ENCODE results near the gene ABHD2.

GRCh38 chr15:89248584-89248983, 160.3 kb downstream of the ABHD2 start:
- TF ChIP-seq CTCF (conservative IDR thresholded peaks at IDR 0.05; ENCODE audit: low read depth in 2 of 2) (no peak), POLR2AphosphoS5 (IDR thresholded peaks at IDR 0.05; ENCODE audit: low read depth) (no peak), ZNF331 (CRISPR knock-in tag; IDR thresholded peaks at IDR 0.05; ENCODE audit: low read depth) (no peak), REST (IDR thresholded peaks at IDR 0.05; ENCODE audit: unreplicated experiment) (no peak), JUNB (IDR thresholded peaks at IDR 0.05; ENCODE audit: unreplicated experiment) (no peak), CREB1 (CRISPR knock-in tag; IDR thresholded peaks at IDR 0.05; ENCODE audit: low read depth) (no peak), EZH2 (IDR thresholded peaks at IDR 0.05; ENCODE audit: low read depth, unreplicated experiment) (no peak), EZH2phosphoT487 (IDR thresholded peaks at IDR 0.05; ENCODE audit: unreplicated experiment) (no peak), NANOG (IDR thresholded peaks at IDR 0.05; ENCODE audit: borderline replicate concordance) (no peak), ETS1 (IDR thresholded peaks at IDR 0.05) (no peak), ZNF462 (CRISPR knock-in tag; IDR thresholded peaks at IDR 0.05) (no peak), STAT1 (IDR thresholded peaks at IDR 0.05; ENCODE audit: unreplicated experiment) (no peak)

All from GM23338 (cell line).